ENCODE data around the gene DHCR7.

Gene DHCR7

DNA sequence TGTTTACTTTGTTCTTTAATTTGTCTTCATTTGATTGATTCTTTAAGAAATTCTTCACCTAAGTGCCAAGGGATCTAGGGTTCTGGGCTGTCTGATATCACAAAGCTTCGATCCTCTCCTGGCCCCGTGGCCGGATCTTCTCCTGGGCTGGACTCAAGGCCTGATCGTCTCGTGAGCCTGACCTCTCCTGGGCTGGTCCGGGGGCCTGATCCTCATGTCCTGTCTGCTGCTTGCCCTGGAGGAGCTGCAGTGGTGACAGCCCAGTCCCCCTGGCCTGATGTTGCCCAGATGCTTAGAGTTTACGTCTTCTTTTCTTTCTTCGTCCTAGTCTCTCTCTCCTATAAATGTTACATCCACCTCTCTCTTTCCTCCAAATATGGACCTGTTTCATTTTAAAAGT is 8.1 kb upstream of the DHCR7 start:
- DNase-seq = no peak

DNA sequence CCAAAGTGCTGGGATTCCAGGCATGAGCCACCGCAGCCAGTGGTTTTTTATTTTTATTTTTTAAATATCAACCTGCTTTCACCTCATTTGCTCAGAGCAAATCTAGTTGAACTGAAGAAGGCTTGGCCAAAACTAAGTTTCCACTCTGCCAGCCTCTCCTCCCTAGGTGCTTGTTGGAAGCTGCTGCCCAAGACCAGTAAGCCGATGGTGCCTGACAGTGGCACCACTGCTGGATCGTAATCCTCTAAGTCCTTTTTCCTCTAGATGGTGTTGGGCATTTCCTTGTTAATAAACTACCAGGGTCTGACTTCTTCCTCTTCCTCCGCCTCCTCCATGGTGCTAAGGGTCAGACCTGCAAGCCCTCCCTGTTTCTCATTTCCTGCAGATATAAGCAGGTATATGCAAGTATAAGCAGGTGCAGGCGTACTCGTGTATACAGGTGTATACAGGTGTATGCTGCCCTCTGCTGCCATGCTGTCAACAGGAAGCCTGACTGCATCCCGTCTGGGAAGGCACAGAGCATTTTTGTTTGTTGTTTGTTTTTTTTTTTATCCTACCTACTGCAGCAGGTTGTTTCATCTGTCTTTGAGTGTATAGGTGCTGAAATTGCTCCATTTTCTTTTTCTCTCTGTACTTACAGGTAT is 6.4 kb upstream of the DHCR7 start:
- no peak for DNase-seq

DNA sequence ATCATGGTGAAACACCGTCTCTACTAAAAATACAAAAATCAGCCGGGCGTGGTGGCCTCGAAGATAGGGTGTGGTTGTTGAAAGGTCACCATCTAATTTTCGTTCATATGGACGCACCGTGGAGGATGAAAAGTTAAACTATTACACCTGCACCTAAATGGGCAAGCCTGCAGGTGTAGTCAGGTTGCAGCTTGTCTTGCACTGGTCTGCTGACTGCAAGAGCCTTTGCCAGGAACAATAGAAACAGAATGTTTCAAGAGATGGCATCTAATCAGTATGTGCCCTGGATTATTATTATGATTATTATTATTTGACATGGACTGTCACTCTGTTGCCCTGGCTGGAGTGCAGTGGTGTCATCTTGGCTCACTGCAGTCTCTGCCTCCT is 5.7 kb upstream of the DHCR7 start:
- no peak for DNase-seq

DNA sequence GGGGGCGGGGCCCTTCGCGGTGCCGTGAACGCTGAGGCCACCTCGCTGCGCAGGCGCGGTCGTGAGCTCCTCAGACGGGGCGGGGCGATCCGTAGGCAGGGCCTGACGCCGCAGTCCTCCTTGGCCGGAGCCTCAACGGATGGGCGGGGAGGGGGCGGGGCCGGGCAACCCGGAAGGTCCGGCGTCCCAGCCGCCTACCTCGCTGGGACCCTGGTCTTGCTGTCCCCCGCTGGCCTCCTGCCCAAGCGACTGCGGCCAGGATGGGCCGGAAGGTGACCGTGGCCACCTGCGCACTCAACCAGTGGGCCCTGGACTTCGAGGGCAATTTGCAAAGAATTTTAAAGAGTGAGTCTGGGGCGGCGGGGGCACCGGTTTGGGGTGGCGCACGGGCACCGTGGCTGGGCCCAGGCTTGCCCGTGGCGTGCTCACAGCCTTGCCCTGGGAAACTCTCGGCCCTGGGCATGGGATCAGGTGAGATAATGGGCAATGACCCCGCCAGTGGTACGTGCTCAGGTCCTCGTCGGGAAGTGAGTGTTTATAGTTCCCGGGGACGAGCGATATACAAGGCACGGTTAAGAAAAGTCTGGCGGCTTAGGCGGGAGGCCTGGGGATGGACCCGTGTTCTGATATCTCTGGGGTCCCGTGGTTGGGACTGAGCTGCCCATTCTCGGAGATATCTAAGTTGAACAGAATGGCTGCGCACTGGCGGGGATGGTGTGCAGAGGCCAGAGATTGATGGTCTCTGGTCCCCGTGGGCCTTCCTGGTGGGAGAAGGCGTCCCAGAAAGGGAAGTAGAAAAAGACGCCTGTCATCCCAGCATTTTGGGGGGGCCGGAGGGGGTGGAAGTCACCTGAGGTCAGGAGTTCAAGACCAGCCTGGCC is 5.1 kb upstream of the DHCR7 start, which contains the start of gene NADSYN1:
NADSYN1 (plus strand) TSS at position 167 of the 881 bp plus-strand sequence; CDS start at position 261, 94 bp downstream.
- DNase-seq = peak; percentile 81

DNA sequence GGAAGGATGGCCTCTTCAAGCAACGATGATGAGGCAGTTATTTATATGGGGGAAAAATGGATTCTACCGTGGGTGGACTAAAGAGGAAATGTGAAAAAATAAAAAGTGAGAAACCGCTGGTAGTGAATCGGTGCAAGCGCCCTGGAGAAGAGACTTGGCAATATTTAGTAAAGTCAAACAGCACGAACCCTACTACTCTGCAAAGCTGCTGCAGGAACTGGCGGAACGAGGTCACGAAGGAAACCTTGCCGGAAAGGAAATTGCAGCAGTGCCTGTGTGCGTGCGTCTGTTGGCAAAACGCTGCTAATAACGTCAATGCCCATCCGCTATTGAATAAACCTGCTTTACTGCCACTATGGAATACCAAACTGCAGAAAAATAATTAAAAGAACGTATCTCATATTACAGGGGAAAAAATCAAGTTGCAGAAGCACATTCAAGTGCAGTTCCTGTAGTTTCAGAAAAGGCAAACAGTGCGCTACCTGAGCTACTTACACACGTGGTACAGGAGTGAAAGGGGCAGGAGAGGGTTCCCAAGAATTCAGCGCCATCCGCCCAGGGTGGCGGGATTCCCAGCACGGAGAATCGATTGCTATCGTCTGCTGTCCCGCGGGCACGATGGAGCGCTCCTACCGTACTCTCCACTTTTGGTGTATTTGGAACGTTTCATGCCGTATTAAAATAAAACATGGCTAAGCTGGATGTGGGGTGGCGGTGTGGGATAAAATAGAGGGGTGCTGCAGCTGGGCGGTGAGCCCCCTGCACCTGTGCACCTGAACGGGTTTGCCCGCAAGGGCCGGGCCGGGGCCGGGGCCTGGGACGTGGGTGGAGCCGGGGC is 4.2 kb upstream of the DHCR7 start:
- DNase-seq = no peak

DNA sequence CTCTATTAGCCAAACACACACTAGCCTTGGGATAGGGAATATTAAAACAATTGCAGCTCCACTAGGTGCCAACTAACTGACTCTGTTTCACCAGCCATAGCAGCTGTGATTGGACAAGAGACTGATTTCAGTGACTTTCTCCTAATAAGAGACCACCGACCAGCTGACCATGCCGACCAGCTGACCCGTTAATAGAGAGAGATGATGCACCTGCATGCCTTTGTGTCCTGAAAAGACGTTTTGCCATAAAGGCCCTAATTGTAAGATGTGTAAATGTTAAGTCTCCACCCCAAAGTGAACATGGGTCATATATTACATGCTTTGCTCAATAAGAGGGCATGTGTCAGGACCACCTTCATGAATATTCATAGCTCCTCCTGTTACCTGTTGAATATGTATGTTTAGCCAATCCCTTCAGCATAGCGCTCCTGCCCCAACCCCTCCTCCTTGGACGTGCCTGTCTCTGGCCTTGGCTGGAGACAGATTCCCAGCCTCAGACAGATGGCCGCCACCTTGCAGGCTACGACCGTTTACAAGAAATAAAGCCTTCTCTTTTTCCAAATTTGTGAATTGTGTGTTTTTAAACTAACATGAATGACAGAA is 3.5 kb upstream of the DHCR7 start:
- no peak for DNase-seq

- DNase-seq = no peak
Observed at GRCh38 chr11:71450939-71451338, 2.7 kb upstream of the DHCR7 start.

- no peak for DNase-seq
Observed at GRCh38 chr11:71450507-71450906, 2.3 kb upstream of the DHCR7 start.

- DNase-seq = no peak
Observed at GRCh38 chr11:71449596-71449995, 1.4 kb upstream of the DHCR7 start.

DNA sequence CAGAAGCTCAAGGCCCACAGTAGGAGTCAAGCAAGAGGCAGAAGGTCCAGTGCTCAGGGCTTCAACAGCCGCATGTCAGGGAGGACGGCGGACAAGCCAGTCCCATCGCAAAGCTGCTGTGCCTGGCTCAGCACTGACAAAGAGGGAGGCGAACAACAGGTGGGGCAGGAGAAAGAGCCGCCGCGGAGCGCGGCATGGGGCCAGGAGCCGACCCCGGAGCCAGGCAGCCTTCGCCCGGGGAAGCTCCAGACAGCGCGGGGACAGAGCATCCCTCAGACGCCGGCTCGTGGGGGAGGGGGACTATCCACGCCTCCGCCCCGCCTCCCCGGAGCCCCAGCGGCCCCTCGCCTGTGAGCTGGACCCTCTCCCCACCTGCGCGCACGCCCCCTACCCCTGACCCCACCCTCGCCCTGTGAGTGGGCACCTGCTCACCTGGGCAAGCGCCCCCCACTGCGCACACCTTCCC is 369 bp downstream of the DHCR7 start:
- no peak for DNase-seq

- no peak for DNase-seq
Observed at GRCh38 chr11:71446942-71447688, 1.1 kb downstream of the DHCR7 start.

DNA sequence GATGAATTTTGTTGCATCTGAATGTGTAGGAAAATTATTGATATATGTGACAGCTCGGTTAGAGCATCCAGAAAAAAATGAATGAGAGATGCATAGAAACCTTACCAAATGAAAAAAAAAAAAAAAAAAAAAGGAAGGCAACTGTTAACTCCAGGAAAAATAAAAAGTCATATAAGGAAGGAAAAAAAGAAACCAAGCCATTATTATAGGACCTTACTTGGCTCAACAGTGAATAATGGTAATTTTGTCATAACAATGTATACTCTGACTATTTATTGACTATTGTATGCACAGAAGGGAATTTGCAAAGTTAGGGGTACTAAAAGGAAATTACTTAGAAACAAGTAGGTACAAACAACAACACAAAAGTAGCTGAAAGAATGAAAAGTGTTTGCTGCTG is 2.0 kb downstream of the DHCR7 start:
- no peak for DNase-seq

GRCh38 chr11:71444811-71445210 is 3.4 kb downstream of the DHCR7 start:
- DNase-seq = no peak

DNA sequence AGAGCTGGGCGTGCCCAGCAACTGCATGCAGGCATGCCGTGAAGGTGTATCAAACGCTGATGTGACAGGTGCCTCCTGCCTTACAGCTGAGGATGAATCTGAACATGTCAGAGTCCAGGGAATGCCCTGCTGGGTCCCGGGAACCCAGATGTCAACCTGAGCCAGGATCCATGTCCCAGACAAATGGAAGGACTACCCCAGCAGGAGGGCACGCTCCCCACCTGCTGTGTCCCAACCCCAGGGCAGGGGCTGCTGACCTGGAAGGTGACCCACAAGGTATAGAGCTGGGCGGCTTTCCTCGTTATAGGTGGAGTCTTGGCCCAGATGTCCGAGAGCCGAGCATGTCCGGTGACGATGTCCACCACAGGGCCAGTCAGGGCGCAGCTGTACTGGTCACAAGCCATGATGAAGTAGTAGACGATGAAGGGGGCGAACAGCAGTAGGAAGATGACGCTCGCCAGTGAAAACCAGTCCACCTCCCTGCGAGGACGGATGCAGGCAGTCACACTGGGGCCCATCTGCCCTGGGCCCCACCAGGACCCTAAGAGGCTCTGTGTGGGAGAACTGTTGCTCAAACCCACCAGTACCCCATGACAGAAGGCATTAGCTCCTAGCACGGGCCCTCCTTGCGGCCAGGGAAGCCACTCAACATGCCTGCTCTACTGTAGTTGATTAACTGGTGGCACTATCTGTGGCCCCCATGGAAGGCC is 4.3 kb downstream of the DHCR7 start:
- no peak for DNase-seq

DNA sequence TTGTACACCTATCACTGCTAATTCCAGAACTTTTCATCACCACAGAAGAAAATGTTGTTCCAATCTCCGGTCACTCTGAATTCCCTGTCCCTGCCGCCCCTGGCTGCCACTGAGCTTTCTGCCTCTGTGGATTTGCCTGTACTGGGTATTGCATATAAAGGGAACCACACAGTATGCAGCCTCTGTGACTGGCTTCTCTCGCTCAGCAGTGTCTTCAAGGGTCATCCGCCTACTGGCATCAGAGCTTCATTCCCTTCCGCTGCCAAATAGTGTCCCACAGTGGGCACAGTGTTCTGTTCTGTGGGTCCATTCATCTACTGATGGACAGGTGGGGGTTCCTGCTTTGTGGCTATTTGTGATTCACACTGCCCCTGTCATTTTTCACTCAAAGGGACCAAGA is 5.3 kb downstream of the DHCR7 start:
- no peak for DNase-seq

DNA sequence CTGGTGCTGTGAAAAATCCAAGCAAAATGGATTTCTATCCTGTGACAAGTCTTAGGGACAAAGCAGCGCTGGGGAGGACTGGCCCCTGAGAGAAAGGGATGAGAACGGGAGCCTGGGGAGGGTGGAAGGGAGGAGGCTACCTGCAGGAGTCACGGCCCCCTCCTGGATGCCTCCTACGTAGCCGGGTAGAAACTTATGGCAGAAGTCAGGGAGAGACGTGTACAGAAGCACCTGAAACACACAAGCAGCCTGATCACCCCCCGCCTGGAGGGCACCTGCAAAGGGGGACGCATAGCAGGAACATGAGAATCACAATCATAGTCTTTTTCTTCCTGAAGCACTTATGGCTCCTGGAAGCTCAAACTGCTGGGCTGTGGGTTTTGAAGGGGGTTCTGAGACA is 6.1 kb downstream of the DHCR7 start:
- DNase-seq = no peak

GRCh38 chr11:71441251-71441650 is 6.9 kb downstream of the DHCR7 start:
- no peak for DNase-seq

GRCh38 chr11:71440021-71440755 is 8.0 kb downstream of the DHCR7 start:
- DNase-seq = no peak

- no peak for DNase-seq
Observed at GRCh38 chr11:71438650-71439049, 9.5 kb downstream of the DHCR7 start.

DNA sequence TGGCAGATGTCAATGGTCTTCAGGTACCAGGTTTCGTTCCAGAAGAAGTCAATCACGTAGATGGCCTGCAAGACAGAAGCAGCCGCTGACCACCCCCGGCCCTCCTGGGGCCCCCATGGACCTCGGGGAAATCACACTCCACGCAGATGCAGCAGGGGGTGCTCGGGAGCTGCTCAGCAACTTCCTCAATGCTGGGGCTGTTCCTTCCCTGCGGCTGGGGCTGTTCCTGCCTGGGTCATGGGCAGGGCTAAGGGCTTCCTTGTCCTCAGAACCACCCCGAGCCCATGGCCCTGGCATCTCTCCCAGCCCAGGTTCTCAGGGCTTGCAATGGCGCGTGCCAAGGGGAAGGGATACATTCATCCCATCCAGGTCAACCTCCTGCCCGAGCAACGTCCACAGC is 10.3 kb downstream of the DHCR7 start:
- DNase-seq = no peak

- DNase-seq = no peak
Observed at GRCh38 chr11:71437399-71437798, 10.8 kb downstream of the DHCR7 start.

Data from GOT3 (cell line).